A673 (cell line): ENCODE results near the gene ALOX15. TPM values are rescaled to one million over a fixed set of nuclear protein-coding genes. Genes with fewer than 3 reads are reported as not detected.

Experiments
- BruUV-seq: library from RNA; stranded (reverse); fragments of 400-500 nt; replicated peaks from 2 replicates; lab custom pipeline; 2021; lab: Mats Ljungman, UMichigan
- CTCF ChIA-PET: fragments of 300-600 bp; sonication (Branson Sonifier 250); formaldehyde crosslinking; loops from one replicate; lab custom pipeline; 2022; ENCODE audit warnings: antibody characterized with exemption; lab: Charles Lee
- POLR2A ChIA-PET: fragments of 300-600 bp; sonication (Branson Sonifier 250); formaldehyde crosslinking; loops from one replicate; lab custom pipeline; 2022; ENCODE audit warnings: antibody characterized with exemption; ENCODE audit not compliant: low non-redundant PET; lab: Charles Lee
- DNase-seq: peaks from one replicate; pipeline ENCODE4 v3.0.0-alpha.2; 2015; ENCODE audit warnings: low spot score
- H3K27ac ChIP-seq: fragments of 200-600 bp; sonication (generic); 2 replicates; pipeline ENCODE4 v1.5.1; 2016; ENCODE audit warnings: mixed run types, low read depth, mild to moderate bottlenecking, mixed read lengths, antibody characterized with exemption, low read length; ENCODE audit not compliant: poor library complexity, severe bottlenecking
- H3K27me3 ChIP-seq: fragments of 200-600 bp; sonication (generic); replicated peaks from 2 replicates; pipeline ENCODE4 v1.6.1; 2017; ENCODE audit warnings: mixed run types, low read depth, mild to moderate bottlenecking, mixed read lengths, antibody characterized with exemption, low read length; ENCODE audit not compliant: insufficient read depth, poor library complexity
- H3K36me3 ChIP-seq: fragments of 200-600 bp; sonication (generic); 2 replicates; pipeline ENCODE4 v1.6.1; 2016; ENCODE audit warnings: mixed run types, mild to moderate bottlenecking, mixed read lengths, antibody characterized with exemption, low read length; ENCODE audit not compliant: insufficient read depth, poor library complexity, severe bottlenecking
- H3K4me1 ChIP-seq: fragments of 200-600 bp; sonication (generic); 2 replicates; pipeline ENCODE4 v1.6.1; 2017; ENCODE audit warnings: mixed run types, mild to moderate bottlenecking, mixed read lengths, antibody characterized with exemption, low read length; ENCODE audit not compliant: insufficient read depth, poor library complexity, severe bottlenecking
- H3K4me3 ChIP-seq: fragments of 200-600 bp; sonication (generic); 2 replicates; pipeline ENCODE4 v1.5.1; 2016; ENCODE audit warnings: low read depth, mixed run types, mild to moderate bottlenecking, mixed read lengths, low read length; ENCODE audit not compliant: poor library complexity, severe bottlenecking
- H3K9me3 ChIP-seq: fragments of 200-600 bp; sonication (generic); 2 replicates; pipeline ENCODE4 v1.6.1; 2016; ENCODE audit warnings: mixed run types, low read depth, mild to moderate bottlenecking, mixed read lengths, antibody characterized with exemption, low read length; ENCODE audit not compliant: poor library complexity, severe bottlenecking
- CTCF ChIP-seq: fragments of 300-800, 200-600 bp; sonication (generic); conservative IDR thresholded peaks from 2 replicates; pipeline ENCODE4 v1.5.1; 2017; ENCODE audit warnings: low read depth, mild to moderate bottlenecking, antibody characterized with exemption, low read length, moderate library complexity, mixed read lengths
- EZH2 ChIP-seq: fragments of 200-600 bp; sonication (generic); IDR thresholded peaks from 2 replicates; pipeline ENCODE4 v1.6.1; 2017; ENCODE audit warnings: borderline replicate concordance, low read depth, mild to moderate bottlenecking, mixed read lengths, antibody characterized with exemption, low read length; ENCODE audit not compliant: poor library complexity, severe bottlenecking
- intact Hi-C: fragments of 100-400 bp; cut with micrococcal nuclease; formaldehyde crosslinking; loops from one replicate; pipeline ENCODE4 v1.10.0; 2022; ENCODE audit not compliant: unreplicated experiment
- total RNA-seq: library from RNA; stranded (reverse); gene quantifications from 2 replicates; pipeline ENCODE4 v1.2.3, GENCODE V29; 2021

The ALOX15 gene
- total RNA-seq, 1 experiment from 2014 or later: not detected

GRCh38 chr17:4610656-4611055, 30.8 kb downstream of the ALOX15 start:
- no peak for TF ChIP-seq EZH2
- TF ChIP-seq CTCF: no peak
- Histone ChIP-seq H3K36me3 (no peaks in the 10 kb centered on the region), H3K4me3 (no peak overlapping the region), H3K27ac (no peak overlapping the region), H3K4me1 (peaks cover 9% of the 10 kb centered on the region), H3K9me3 (no peaks in the 10 kb centered on the region), H3K27me3 (no peaks in the 10 kb centered on the region)
- CTCF ChIA-PET: no interaction called here
- no peak for DNase-seq
- intact Hi-C loops: no loop called here
- POLR2A ChIA-PET: no interaction called here
- no TSS peak for BruUV-seq

GRCh38 chr17:4610162-4610561, 31.3 kb downstream of the ALOX15 start:
- no peak for DNase-seq
- no peaks in the 10 kb centered on the region for H3K27me3 ChIP-seq
- CTCF ChIA-PET: no interaction called here

GRCh38 chr17:4609761-4610160, 31.7 kb downstream of the ALOX15 start:
- Histone ChIP-seq H3K36me3 (no peaks in the 10 kb centered on the region), H3K4me1 (peaks cover 9% of the 10 kb centered on the region), H3K27ac (no peak overlapping the region), H3K9me3 (no peaks in the 10 kb centered on the region), H3K4me3 (no peak overlapping the region), H3K27me3 (no peaks in the 10 kb centered on the region)
- intact Hi-C loops: no loop called here
- BruUV-seq: no TSS peak
- ChIA-PET POLR2A (no interaction called here), CTCF (no interaction called here)
- TF ChIP-seq CTCF (no peak), EZH2 (no peak)
- DNase-seq: no peak

More at GRCh38 chr17:4610162-4610561, 31.3 kb downstream of the ALOX15 start:
- Histone ChIP-seq H3K36me3 (no peaks in the 10 kb centered on the region), H3K27ac (no peak overlapping the region), H3K9me3 (no peaks in the 10 kb centered on the region), H3K4me1 (peaks cover 9% of the 10 kb centered on the region), H3K4me3 (no peak overlapping the region)
- TF ChIP-seq CTCF: no peak
- TF ChIP-seq EZH2: no peak
- no TSS peak for BruUV-seq
- intact Hi-C loops: no loop called here
- POLR2A ChIA-PET: no interaction called here
